Measurements from ENCODE around the gene TSPAN1. TPM values are rescaled to one million over a fixed set of nuclear protein-coding genes. Genes with fewer than 3 reads are reported as not detected.

TSPAN1 gene
- total RNA-seq, 1 experiment from 2014 or later: 134 TPM

GRCh38 chr1:46153228-46153627, 21.7 kb upstream of the TSPAN1 start:
- BruUV-seq (replicated peaks): no TSS peak
- H2AFZ ChIP-seq: no peak overlapping the region

GRCh38 chr1:46153732-46154131, 21.2 kb upstream of the TSPAN1 start:
- no peak overlapping the region for H2AFZ ChIP-seq
- no peaks in the 10 kb centered on the region for H3K27me3 ChIP-seq (ENCODE audit: insufficient read depth, low read depth)
- no peaks in the 10 kb centered on the region for H3K79me2 ChIP-seq (ENCODE audit: low read depth)
- POLR2A ChIA-PET (ENCODE audit: unreplicated experiment): no interaction called here
- H3K4me3 ChIP-seq: no peak overlapping the region
- intact Hi-C loops (cut with micrococcal nuclease; ENCODE audit: unreplicated experiment): no loop called here
- H3K9me3 ChIP-seq (ENCODE audit: insufficient read depth, low read depth): no peaks in the 10 kb centered on the region
- no peak overlapping the region for H3K27ac ChIP-seq
- peaks cover 8% of the 10 kb centered on the region; the same call in 1 of the 2 replicates for H3K4me1 ChIP-seq (replicated peaks; ENCODE audit: insufficient read depth)
- DNase-seq: no peak
- H4K20me1 ChIP-seq (ENCODE audit: insufficient read depth): no peaks in the 10 kb centered on the region
- no peaks in the 10 kb centered on the region for H3K36me3 ChIP-seq (ENCODE audit: low read depth)
- no peak for TF ChIP-seq CTCF (conservative IDR thresholded peaks at IDR 0.05)
- no peak for TF ChIP-seq EZH2 (IDR thresholded peaks at IDR 0.05; ENCODE audit: low read depth)
- H3K9me2 ChIP-seq (ENCODE audit: insufficient read depth): no peaks in the 10 kb centered on the region
- no peaks in the 10 kb centered on the region for H3F3A ChIP-seq (ENCODE audit: insufficient read depth, low read depth)
- no TSS peak for BruUV-seq (replicated peaks)
- no peak overlapping the region for H3K4me2 ChIP-seq
- CTCF ChIA-PET: no interaction called here

More at GRCh38 chr1:46153228-46153627, 21.7 kb upstream of the TSPAN1 start:
- Histone ChIP-seq H3K36me3 (ENCODE audit: low read depth) (no peaks in the 10 kb centered on the region), H3K79me2 (ENCODE audit: low read depth) (no peaks in the 10 kb centered on the region), H3K4me2 (no peak overlapping the region), H3K9me2 (ENCODE audit: insufficient read depth) (no peaks in the 10 kb centered on the region), H3K9me3 (ENCODE audit: insufficient read depth, low read depth) (no peaks in the 10 kb centered on the region), H3K4me1 (replicated peaks; ENCODE audit: insufficient read depth) (peaks cover 8% of the 10 kb centered on the region; the same call in 1 of the 2 replicates), H3K27me3 (ENCODE audit: insufficient read depth, low read depth) (no peaks in the 10 kb centered on the region), H4K20me1 (ENCODE audit: insufficient read depth) (no peaks in the 10 kb centered on the region), H3K4me3 (no peak overlapping the region), H3K27ac (no peak overlapping the region), H3F3A (ENCODE audit: insufficient read depth, low read depth) (no peaks in the 10 kb centered on the region)
- no peak for TF ChIP-seq CTCF (conservative IDR thresholded peaks at IDR 0.05)
- TF ChIP-seq EZH2 (IDR thresholded peaks at IDR 0.05; ENCODE audit: low read depth): no peak
- DNase-seq: no peak
- CTCF ChIA-PET: no interaction called here
- intact Hi-C loops (cut with micrococcal nuclease; ENCODE audit: unreplicated experiment): no loop called here
- POLR2A ChIA-PET (ENCODE audit: unreplicated experiment): no interaction called here

- Histone ChIP-seq H3K4me2 (no peak overlapping the region), H2AFZ (no peak overlapping the region), H3K27ac (no peak overlapping the region), H3K27me3 (ENCODE audit: insufficient read depth, low read depth) (no peaks in the 10 kb centered on the region), H3K4me3 (no peak overlapping the region), H4K20me1 (ENCODE audit: insufficient read depth) (no peaks in the 10 kb centered on the region), H3F3A (ENCODE audit: insufficient read depth, low read depth) (no peaks in the 10 kb centered on the region), H3K36me3 (ENCODE audit: low read depth) (no peaks in the 10 kb centered on the region), H3K79me2 (ENCODE audit: low read depth) (no peaks in the 10 kb centered on the region), H3K9me2 (ENCODE audit: insufficient read depth) (no peaks in the 10 kb centered on the region), H3K4me1 (replicated peaks; ENCODE audit: insufficient read depth) (peaks cover 8% of the 10 kb centered on the region; the same call in 1 of the 2 replicates), H3K9me3 (ENCODE audit: insufficient read depth, low read depth) (no peaks in the 10 kb centered on the region)
- intact Hi-C loops (cut with micrococcal nuclease; ENCODE audit: unreplicated experiment): no loop called here
- TF ChIP-seq CTCF (conservative IDR thresholded peaks at IDR 0.05) (no peak), EZH2 (IDR thresholded peaks at IDR 0.05; ENCODE audit: low read depth) (no peak)
- no peak for DNase-seq
- no TSS peak for BruUV-seq (replicated peaks)
- CTCF ChIA-PET: no interaction called here
- POLR2A ChIA-PET (ENCODE audit: unreplicated experiment): no interaction called here
Observed at GRCh38 chr1:46157916-46158311, 17.0 kb upstream of the TSPAN1 start.
